GM12878 (cell line): Measurements from ENCODE around the gene TRAK2.

Experiments
- CHD2 ChIP-seq: IDR thresholded peaks from 2 replicates; pipeline ENCODE4 v1.6.1; 2011; ENCODE audit warnings: low read depth, low read length, improper control_type of control experiment, borderline replicate concordance
- MXI1 ChIP-seq: fragments of 150-350 bp; IDR thresholded peaks from 2 replicates; pipeline ENCODE4 v1.6.1; 2011; ENCODE audit warnings: low read depth, mild to moderate bottlenecking, inconsistent platforms, low read length, improper control_type of control experiment
- NFIC ChIP-seq: IDR thresholded peaks from 2 replicates; pipeline ENCODE4 v1.6.1; 2012; ENCODE audit warnings: low read depth, mild to moderate bottlenecking, inconsistent platforms, low read length, moderate library complexity
- POLR2A ChIP-seq: IDR thresholded peaks from 2 replicates; pipeline ENCODE4 v1.6.1; 2011; ENCODE audit warnings: low read depth, mild to moderate bottlenecking, low read length
- SIN3A ChIP-seq: IDR thresholded peaks from 2 replicates; pipeline ENCODE4 v1.6.1; 2012; ENCODE audit warnings: low read depth, low read length, improper control_type of control experiment
- SP1 ChIP-seq: IDR thresholded peaks from one replicate; pipeline ENCODE4 v1.6.1; 2011; ENCODE audit warnings: low read depth, low read length
- TF ChIP-seq, protein P1 (sequence below): fragments of 450-650 bp; conservative IDR thresholded peaks from 2 replicates; pipeline ENCODE4 v1.6.1; 2017; ENCODE audit warnings: mild to moderate bottlenecking, moderate library complexity
- TF ChIP-seq, protein P2 (sequence below), 3 experiments: IDR thresholded peaks in 2 of 3; conservative IDR thresholded peaks in 1 of 3; 2 replicates each; pipeline ENCODE4 v1.5.1; 2011; ENCODE audit warnings: low read depth in 3 of 3, low read length in 3 of 3, mild to moderate bottlenecking in 3 of 3, control low read depth in 2 of 3, moderate library complexity in 2 of 3, inconsistent platforms in 1 of 3, mixed read lengths in 1 of 3; ENCODE audit not compliant: control insufficient read depth in 2 of 3, insufficient read depth in 1 of 3; ENCODE audit errors: extremely low read depth in 1 of 3
- TF ChIP-seq, protein P3 (sequence below): fragments of 450-650 bp; IDR thresholded peaks from 2 replicates; pipeline ENCODE4 v1.6.1; 2016; ENCODE audit warnings: mild to moderate bottlenecking

DNA sequence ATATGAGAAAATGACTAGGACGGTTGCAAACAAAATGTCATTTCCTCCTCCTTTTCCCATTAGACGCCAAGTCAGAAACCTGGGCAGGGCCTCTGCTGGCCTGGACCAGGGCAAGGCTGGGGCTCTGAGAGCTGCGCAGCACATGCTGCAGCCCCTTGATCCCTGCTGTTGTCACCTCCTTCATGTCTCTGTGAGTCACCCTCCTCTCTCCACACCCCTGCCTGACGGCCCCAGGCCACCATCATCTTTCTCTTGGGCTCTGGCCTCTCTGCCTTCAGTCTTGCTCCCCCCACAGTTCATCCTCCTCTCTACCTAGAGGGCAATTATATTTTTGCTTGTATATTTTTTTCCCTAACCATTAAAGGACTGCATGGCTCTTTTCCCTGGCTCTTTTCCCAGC is 104.1 kb downstream of the TRAK2 start:
- TF ChIP-seq POLR2A = no peak
- TF ChIP-seq, protein P1, sequence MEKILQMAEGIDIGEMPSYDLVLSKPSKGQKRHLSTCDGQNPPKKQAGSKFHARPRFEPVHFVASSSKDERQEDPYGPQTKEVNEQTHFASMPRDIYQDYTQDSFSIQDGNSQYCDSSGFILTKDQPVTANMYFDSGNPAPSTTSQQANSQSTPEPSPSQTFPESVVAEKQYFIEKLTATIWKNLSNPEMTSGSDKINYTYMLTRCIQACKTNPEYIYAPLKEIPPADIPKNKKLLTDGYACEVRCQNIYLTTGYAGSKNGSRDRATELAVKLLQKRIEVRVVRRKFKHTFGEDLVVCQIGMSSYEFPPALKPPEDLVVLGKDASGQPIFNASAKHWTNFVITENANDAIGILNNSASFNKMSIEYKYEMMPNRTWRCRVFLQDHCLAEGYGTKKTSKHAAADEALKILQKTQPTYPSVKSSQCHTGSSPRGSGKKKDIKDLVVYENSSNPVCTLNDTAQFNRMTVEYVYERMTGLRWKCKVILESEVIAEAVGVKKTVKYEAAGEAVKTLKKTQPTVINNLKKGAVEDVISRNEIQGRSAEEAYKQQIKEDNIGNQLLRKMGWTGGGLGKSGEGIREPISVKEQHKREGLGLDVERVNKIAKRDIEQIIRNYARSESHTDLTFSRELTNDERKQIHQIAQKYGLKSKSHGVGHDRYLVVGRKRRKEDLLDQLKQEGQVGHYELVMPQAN = no peak
- TF ChIP-seq, protein P2, sequence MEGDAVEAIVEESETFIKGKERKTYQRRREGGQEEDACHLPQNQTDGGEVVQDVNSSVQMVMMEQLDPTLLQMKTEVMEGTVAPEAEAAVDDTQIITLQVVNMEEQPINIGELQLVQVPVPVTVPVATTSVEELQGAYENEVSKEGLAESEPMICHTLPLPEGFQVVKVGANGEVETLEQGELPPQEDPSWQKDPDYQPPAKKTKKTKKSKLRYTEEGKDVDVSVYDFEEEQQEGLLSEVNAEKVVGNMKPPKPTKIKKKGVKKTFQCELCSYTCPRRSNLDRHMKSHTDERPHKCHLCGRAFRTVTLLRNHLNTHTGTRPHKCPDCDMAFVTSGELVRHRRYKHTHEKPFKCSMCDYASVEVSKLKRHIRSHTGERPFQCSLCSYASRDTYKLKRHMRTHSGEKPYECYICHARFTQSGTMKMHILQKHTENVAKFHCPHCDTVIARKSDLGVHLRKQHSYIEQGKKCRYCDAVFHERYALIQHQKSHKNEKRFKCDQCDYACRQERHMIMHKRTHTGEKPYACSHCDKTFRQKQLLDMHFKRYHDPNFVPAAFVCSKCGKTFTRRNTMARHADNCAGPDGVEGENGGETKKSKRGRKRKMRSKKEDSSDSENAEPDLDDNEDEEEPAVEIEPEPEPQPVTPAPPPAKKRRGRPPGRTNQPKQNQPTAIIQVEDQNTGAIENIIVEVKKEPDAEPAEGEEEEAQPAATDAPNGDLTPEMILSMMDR (IDR thresholded peaks at IDR 0.05 in 2 of 3, conservative IDR thresholded peaks at IDR 0.05 in 1 of 3; ENCODE audit: control insufficient read depth in 2 of 3, extremely low read depth in 1 of 3, insufficient read depth in 1 of 3, low read depth in 3 of 3, low read length in 3 of 3) = no peak
- TF ChIP-seq SP1 = no peak
- TF ChIP-seq NFIC = no peak
- no peak for TF ChIP-seq MXI1
- no peak for TF ChIP-seq SIN3A
- no peak for TF ChIP-seq CHD2
- TF ChIP-seq, protein P3, sequence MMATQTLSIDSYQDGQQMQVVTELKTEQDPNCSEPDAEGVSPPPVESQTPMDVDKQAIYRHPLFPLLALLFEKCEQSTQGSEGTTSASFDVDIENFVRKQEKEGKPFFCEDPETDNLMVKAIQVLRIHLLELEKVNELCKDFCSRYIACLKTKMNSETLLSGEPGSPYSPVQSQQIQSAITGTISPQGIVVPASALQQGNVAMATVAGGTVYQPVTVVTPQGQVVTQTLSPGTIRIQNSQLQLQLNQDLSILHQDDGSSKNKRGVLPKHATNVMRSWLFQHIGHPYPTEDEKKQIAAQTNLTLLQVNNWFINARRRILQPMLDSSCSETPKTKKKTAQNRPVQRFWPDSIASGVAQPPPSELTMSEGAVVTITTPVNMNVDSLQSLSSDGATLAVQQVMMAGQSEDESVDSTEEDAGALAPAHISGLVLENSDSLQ = no peak
